Kidney (tissue), 14 donors: Measurements from ENCODE around the gene ARL16. TPM values are rescaled to one million over a fixed set of nuclear protein-coding genes. Genes with fewer than 3 reads are reported as not detected.

Experiments used
- DNase-seq, 5 donors: peaks; one replicate each; pipeline ENCODE4 v3.0.0-alpha.2; 2013 to 2020
- FAIRE-seq: peaks from 2 replicates; lab custom pipeline; 2012; peaks lifted over from hg19 to GRCh38; lab: Jason Lieb, UNC
- H3K27ac ChIP-seq, 2 donors: one replicate each; pipeline ENCODE4 v1.7.0; 2013; ENCODE audit warnings: low read depth in 2 of 2, low read length in 2 of 2, inconsistent platforms in 1 of 2
- H3K27me3 ChIP-seq: one replicate; pipeline ENCODE4 v1.7.1; 2013; ENCODE audit warnings: low read length, inconsistent platforms; ENCODE audit not compliant: control insufficient read depth, insufficient read depth
- H3K36me3 ChIP-seq, 3 donors: one replicate each; pipeline versions ENCODE4 v1.7.0 to v1.7.1; 2013; ENCODE audit warnings: low read length in 3 of 3, control low read depth in 1 of 3, inconsistent platforms in 1 of 3; ENCODE audit not compliant: insufficient read depth in 3 of 3, control insufficient read depth in 2 of 3
- H3K4me1 ChIP-seq, 3 donors: one replicate each; pipeline versions ENCODE4 v1.7.0 to v1.7.1; 2013; ENCODE audit warnings: low read length in 3 of 3, inconsistent platforms in 1 of 3, low read depth in 1 of 3; ENCODE audit not compliant: control insufficient read depth in 2 of 3, insufficient read depth in 2 of 3
- H3K4me3 ChIP-seq, 3 donors: one replicate each; pipeline versions ENCODE4 v1.7.0 to v1.8.1; 2013; ENCODE audit warnings: low read length in 3 of 3, control low read depth in 1 of 3, inconsistent platforms in 1 of 3
- H3K9ac ChIP-seq, 3 donors: one replicate each; pipeline versions ENCODE4 v1.7.0 to v1.7.1; 2013; ENCODE audit warnings: low read length in 3 of 3, control low read depth in 1 of 3, inconsistent platforms in 1 of 3
- H3K9me3 ChIP-seq, 3 donors: one replicate each; pipeline versions ENCODE4 v1.7.0 to v1.7.1; 2013; ENCODE audit warnings: low read length in 3 of 3, control low read depth in 1 of 3, inconsistent platforms in 1 of 3; ENCODE audit not compliant: control insufficient read depth in 2 of 3, insufficient read depth in 1 of 3
- intact Hi-C: fragments of 100-400 bp; cut with DNase I; formaldehyde crosslinking; loops from one replicate; pipeline ENCODE4 v1.11.1; 2022
- polyA plus RNA-seq: library from polyadenylated mRNA; stranded (reverse); fragments of 350-450 nt; fragmentation: Illumina TruSeq; extraction: RNeasy Lipid Tissue Mini Kit (QIAGEN cat#74804); gene quantifications from one replicate; pipeline ENCODE4 v1.2.3, GENCODE V29; 2014; ENCODE audit warnings: low read depth, low replicate concordance; ENCODE audit not compliant: insufficient read depth
- total RNA-seq: library from RNA; stranded (reverse); fragmentation: NEBNext Ultra II Directional; extraction: Animal tissue kit (Norgen Biotek cat#: 25700); gene quantifications from one replicate; pipeline ENCODE4 v1.2.1, GENCODE V29; 2021
- TF ChIP-seq, protein P1 (sequence below): IDR thresholded peaks from 3 replicates; pipeline ENCODE4 v1.5.1; 2012; ENCODE audit warnings: mild to moderate bottlenecking, moderate library complexity, borderline replicate concordance; ENCODE audit not compliant: insufficient read depth; ENCODE audit errors: extremely low read depth
- donor health status: control.
- donor health status: control.
- donor health status: control.
- donor health status: control.
- donor health status: control.
- donor health status: DM: yes; HTN: yes; CAD: no.
- donor health status: Normal renal cell carcinoma (clear cell type).

ARL16 gene
- total and polyA plus RNA-seq, 2 donors from 2014 or later: 34.7 to 76.1 TPM

DNA sequence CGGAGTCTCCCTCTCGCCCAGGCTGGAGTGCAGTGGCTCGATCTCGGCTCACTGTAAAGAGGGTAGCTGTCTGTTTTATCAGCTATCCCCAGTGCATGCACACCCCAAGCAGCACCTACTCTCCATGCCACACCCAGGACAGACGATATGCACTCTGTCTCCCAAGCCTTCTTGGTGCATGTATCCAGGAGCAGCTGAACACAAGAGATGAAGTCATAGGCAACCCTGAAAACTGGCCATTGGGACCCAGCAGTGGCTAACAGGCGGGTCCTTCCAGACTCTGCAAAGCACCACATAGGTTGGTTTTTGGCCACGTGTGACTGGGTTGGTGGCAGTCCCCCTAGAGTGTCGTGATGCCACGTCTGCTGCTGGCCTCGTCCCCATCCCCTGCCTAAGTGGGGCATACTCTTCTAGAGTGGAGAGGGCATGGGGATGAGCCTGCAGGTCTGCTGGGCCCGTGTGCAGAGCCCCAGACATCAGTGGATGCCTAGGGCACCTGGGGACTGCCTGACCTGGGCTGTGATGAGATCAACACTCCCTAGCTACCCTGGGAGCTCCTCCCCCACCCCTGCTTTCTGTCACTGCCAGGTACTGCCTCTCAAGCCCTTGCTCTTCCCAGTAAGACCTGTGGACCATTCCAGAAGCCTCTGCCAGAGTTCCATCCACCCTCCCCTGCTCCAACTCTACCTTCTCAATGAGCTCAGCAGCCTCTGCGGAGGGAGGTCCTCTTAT, 36.6 kb downstream of the ARL16 start:
- TF ChIP-seq, protein P1, sequence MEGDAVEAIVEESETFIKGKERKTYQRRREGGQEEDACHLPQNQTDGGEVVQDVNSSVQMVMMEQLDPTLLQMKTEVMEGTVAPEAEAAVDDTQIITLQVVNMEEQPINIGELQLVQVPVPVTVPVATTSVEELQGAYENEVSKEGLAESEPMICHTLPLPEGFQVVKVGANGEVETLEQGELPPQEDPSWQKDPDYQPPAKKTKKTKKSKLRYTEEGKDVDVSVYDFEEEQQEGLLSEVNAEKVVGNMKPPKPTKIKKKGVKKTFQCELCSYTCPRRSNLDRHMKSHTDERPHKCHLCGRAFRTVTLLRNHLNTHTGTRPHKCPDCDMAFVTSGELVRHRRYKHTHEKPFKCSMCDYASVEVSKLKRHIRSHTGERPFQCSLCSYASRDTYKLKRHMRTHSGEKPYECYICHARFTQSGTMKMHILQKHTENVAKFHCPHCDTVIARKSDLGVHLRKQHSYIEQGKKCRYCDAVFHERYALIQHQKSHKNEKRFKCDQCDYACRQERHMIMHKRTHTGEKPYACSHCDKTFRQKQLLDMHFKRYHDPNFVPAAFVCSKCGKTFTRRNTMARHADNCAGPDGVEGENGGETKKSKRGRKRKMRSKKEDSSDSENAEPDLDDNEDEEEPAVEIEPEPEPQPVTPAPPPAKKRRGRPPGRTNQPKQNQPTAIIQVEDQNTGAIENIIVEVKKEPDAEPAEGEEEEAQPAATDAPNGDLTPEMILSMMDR: no peak
- Histone ChIP-seq H3K9ac (no peak overlapping the region), H3K9me3 (peaks cover 0 to 1% (median 0%) of the 10 kb centered on the region in 3 donors), H3K27ac (no peak overlapping the region), H3K4me3 (no peak overlapping the region), H3K4me1 (no peaks in the 10 kb centered on the region), H3K36me3 (peaks cover 2 to 3% (median 3%) of the 10 kb centered on the region in 3 donors), H3K27me3 (peaks cover 11% of the 10 kb centered on the region)
- peak in 1 of 5 donors; percentile 22 for DNase-seq
- intact Hi-C loops: no loop called here
- no peak for FAIRE-seq

DNA sequence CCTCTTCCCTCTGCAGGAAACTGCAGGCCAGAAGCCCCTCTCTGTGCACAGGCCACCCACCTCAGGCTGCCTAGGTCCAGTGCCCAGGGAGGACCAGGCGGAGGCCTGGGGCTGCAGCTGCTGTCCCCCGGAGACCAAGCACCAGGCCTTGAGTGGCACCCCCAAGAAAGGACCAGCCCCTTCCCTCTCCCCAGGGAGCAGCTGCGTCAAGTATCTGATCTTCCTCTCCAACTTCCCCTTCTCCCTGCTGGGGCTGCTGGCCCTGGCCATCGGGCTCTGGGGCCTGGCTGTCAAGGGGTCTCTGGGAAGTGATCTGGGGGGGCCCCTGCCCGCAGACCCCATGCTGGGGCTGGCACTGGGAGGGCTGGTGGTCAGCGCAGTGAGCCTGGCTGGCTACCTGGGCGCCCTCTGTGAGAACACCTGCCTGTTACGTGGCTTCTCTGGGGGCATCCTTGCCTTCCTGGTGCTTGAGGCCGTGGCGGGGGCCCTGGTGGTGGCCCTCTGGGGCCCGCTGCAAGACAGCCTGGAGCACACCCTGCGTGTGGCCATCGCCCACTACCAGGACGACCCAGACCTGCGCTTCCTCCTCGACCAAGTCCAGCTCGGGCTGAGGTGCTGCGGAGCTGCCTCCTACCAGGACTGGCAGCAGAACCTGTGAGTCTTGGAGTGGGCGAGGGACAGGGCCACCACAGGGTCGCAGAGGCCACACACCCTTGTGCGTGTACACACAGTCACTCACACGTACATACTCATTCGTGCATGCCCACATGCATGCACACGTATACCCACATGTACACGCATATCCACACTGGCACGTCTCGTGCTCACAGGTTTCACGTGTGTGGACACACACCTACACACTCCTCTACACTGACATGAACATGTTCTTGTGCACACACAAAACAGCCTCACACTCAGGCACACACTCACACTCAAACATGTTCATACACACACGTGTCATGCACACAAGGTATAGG, 38.3 kb downstream of the ARL16 start:
- TF ChIP-seq, protein P1: no peak
- Histone ChIP-seq H3K27ac (no peak overlapping the region), H3K4me3 (no peak overlapping the region), H3K4me1 (no peaks in the 10 kb centered on the region), H3K27me3 (peaks cover 11% of the 10 kb centered on the region), H3K9ac (no peak overlapping the region), H3K36me3 (peaks cover 2 to 3% (median 3%) of the 10 kb centered on the region in 3 donors), H3K9me3 (peaks cover 0 to 1% (median 0%) of the 10 kb centered on the region in 3 donors)
- DNase-seq (peak in 1 of 5 donors; percentile 56), FAIRE-seq (no peak)
- intact Hi-C loops: no loop called here

DNA sequence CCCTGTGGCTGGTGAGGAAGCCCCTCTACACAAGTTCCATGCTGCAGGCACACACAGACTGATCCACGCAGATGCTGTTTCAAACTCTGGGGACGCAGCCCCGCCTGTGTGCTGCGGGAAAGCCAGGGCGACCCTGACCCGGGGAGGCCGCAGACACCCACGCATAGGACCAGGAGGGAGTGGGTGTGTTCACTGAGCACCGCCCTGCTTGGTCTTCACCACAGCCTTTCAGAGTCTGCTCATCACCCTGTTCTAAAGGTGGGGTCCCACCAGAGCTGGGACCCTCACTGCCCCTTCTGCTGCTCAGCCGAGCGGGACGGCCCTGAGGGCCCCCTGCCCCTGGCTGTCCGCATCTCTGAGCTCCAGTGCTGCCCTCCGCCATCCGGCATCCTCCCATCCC, 39.1 kb downstream of the ARL16 start:
- no peak overlapping the region for H3K4me3 ChIP-seq
- peaks cover 0 to 1% (median 0%) of the 10 kb centered on the region in 3 donors for H3K9me3 ChIP-seq
- H3K27ac ChIP-seq: no peak overlapping the region
- TF ChIP-seq, protein P1: no peak
- H3K36me3 ChIP-seq: peaks cover 2 to 3% (median 3%) of the 10 kb centered on the region in 3 donors
- intact Hi-C loops: no loop called here
- H3K9ac ChIP-seq: no peak overlapping the region
- no peaks in the 10 kb centered on the region for H3K4me1 ChIP-seq
- DNase-seq (peak in 1 of 5 donors; percentile 22), FAIRE-seq (no peak)
- H3K27me3 ChIP-seq: peaks cover 11% of the 10 kb centered on the region
